ENCODE measurements around the gene ADIPOR2. TPM values are rescaled to one million over a fixed set of nuclear protein-coding genes. Genes with fewer than 3 reads are reported as not detected.

The ADIPOR2 gene
- total RNA-seq, 1 experiment from 2014 or later: 45.3 TPM

DNA sequence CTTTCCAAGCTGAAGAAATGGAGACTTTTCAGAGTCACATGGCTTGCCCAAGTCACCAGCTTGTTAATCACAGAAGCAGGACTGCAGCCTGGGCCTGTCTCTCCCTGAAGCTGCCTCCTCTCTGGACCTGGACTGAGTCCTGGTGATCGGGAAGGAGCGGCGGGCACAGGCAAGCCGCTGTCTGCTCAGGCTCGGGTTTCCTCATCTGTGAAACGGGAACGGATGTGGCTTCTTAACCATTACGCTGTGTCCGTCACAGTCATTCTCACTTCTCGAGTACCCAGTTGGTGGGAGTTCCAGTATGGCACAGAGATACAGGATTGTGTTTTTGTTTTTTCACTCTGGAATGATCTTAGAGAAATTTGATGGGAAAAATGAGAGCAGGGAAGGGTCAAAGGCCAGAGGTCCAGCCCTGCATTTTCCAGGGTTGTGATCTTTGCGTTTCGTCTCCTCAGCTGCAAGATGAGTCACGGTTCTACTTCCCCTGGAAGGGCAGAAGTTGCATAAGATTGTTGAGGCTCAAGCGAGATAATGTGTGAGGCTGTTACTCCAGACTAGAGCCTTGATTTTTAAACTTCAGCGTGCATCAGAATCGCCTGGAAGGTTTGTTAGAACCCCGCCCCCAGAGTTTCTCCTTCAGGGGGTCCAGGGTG lies 121.9 kb downstream of the ADIPOR2 start:
- no peaks in the 10 kb centered on the region for H4K20me1 ChIP-seq (ENCODE audit: control insufficient read depth, insufficient read depth, insufficient read length)
- no peaks in the 10 kb centered on the region for H3K9me3 ChIP-seq (ENCODE audit: control insufficient read depth, low read depth, low read length)
- DNase-seq: no peak
- no peaks in the 10 kb centered on the region for H3K4me1 ChIP-seq (ENCODE audit: insufficient read depth, low read length)
- no peak overlapping the region for H2BK5ac ChIP-seq (ENCODE audit: insufficient read length, low read length)
- no peak overlapping the region for H3K23ac ChIP-seq (ENCODE audit: insufficient read length, low read depth, low read length)
- no peak overlapping the region; the same call in 1 of the 2 replicates for H3K14ac ChIP-seq (ENCODE audit: insufficient read depth, low read length)
- H2AK5ac ChIP-seq (ENCODE audit: insufficient read length, low read length): no peak overlapping the region
- Mint-ChIP-seq H3K4me1 (peaks cover 0 to 4% of the 10 kb centered on the region in 2 experiments; a peak in 1 of 4 replicates), H3K36me3 (ENCODE audit: insufficient read depth in 1 of 3, low read depth in 3 of 3) (peaks cover 0 to 5% (median 3%) of the 10 kb centered on the region in 3 experiments; a peak in 2 of 7 replicates), H3K27me3 (ENCODE audit: low read depth) (peaks cover 12% of the 10 kb centered on the region), H3K4me3 (no peak overlapping the region), H3K9me3 (peaks cover 4% of the 10 kb centered on the region in 2 experiments; a peak in 2 of 5 replicates), H3K27ac (no peak overlapping the region)
- H3K27ac ChIP-seq (ENCODE audit: insufficient read length, low read depth, low read length): no peak overlapping the region
- no peak overlapping the region for H3K9ac ChIP-seq (ENCODE audit: extremely low read depth, insufficient read length, low read length)
- H2AFZ ChIP-seq (ENCODE audit: low read length): no peak overlapping the region
- no peak overlapping the region for H3T11ph ChIP-seq (ENCODE audit: low read length)
- no peak overlapping the region for H2BK15ac ChIP-seq (ENCODE audit: low read depth, low read length)
- H3K4ac ChIP-seq (ENCODE audit: low read depth, low read length): no peak overlapping the region
- H3K79me2 ChIP-seq (ENCODE audit: insufficient read depth, low read length): no peaks in the 10 kb centered on the region
- H4K91ac ChIP-seq (ENCODE audit: insufficient read length, low read depth, low read length): no peak overlapping the region
- no peaks in the 10 kb centered on the region for H3K27me3 ChIP-seq (ENCODE audit: insufficient read depth, low read length)
- H3K79me1 ChIP-seq (ENCODE audit: insufficient read depth, low read depth, low read length, poor library complexity, severe bottlenecking): no peaks in the 10 kb centered on the region
- no peak overlapping the region for H3K56ac ChIP-seq (ENCODE audit: insufficient read length, low read depth, low read length)
- H3K23me2 ChIP-seq (ENCODE audit: insufficient read length, low read depth, low read length, poor library complexity, severe bottlenecking): no peaks in the 10 kb centered on the region
- H2BK20ac ChIP-seq (ENCODE audit: low read depth, low read length, poor library complexity, severe bottlenecking): no peak overlapping the region
- no peak overlapping the region for H3K4me2 ChIP-seq (ENCODE audit: insufficient read depth, insufficient read length, low read length)
- no peak overlapping the region for H2BK120ac ChIP-seq (ENCODE audit: low read depth, low read length, poor library complexity, severe bottlenecking)
- no peak overlapping the region for H4K8ac ChIP-seq (replicated peaks; ENCODE audit: insufficient read length, low read depth, low read length)
- TF ChIP-seq, protein P1, sequence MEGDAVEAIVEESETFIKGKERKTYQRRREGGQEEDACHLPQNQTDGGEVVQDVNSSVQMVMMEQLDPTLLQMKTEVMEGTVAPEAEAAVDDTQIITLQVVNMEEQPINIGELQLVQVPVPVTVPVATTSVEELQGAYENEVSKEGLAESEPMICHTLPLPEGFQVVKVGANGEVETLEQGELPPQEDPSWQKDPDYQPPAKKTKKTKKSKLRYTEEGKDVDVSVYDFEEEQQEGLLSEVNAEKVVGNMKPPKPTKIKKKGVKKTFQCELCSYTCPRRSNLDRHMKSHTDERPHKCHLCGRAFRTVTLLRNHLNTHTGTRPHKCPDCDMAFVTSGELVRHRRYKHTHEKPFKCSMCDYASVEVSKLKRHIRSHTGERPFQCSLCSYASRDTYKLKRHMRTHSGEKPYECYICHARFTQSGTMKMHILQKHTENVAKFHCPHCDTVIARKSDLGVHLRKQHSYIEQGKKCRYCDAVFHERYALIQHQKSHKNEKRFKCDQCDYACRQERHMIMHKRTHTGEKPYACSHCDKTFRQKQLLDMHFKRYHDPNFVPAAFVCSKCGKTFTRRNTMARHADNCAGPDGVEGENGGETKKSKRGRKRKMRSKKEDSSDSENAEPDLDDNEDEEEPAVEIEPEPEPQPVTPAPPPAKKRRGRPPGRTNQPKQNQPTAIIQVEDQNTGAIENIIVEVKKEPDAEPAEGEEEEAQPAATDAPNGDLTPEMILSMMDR (conservative IDR thresholded peaks at IDR 0.05): no peak
- H2BK12ac ChIP-seq (ENCODE audit: insufficient read length, low read depth, low read length): no peak overlapping the region
- H3K18ac ChIP-seq (ENCODE audit: insufficient read length, low read depth, low read length): no peak overlapping the region
- no peak overlapping the region for H4K5ac ChIP-seq (ENCODE audit: insufficient read length, low read depth, low read length)
- no CpG with 5 or more reads among the region's 17 CpGs for WGBS (ENCODE audit: extremely low coverage, insufficient read length, low lambda C conversion rate)
